Esophagus muscularis mucosa (tissue), 4 donors: ENCODE measurements around the gene TMEM100. TPM values are rescaled to one million over a fixed set of nuclear protein-coding genes. Genes with fewer than 3 reads are reported as not detected.

Experiments
- DNase-seq: peaks from one replicate; pipeline ENCODE4 v3.0.0-alpha.2; 2017; ENCODE audit errors: extremely low spot score
- H3K27ac ChIP-seq, 4 donors: fragments of 200-600 bp; sonication (generic); replicated peaks in 1 of 4; 1 replicate in 3 of 4; 2 replicates in 1 of 4; pipeline ENCODE4 v1.5.1; 2016 to 2019; ENCODE audit warnings: mild to moderate bottlenecking in 1 of 4
- H3K27me3 ChIP-seq, 4 donors: fragments of 200-600 bp; sonication (generic); one replicate each; pipeline versions ENCODE4 v1.5.1 to v1.6.0; 2016 to 2019
- H3K36me3 ChIP-seq, 4 donors: fragments of 200-600 bp; sonication (generic); one replicate each; pipeline ENCODE4 v1.5.1; 2016 to 2019
- H3K4me1 ChIP-seq, 4 donors: fragments of 200-600 bp; sonication (generic); one replicate each; pipeline ENCODE4 v1.5.1; 2016 to 2019
- H3K4me3 ChIP-seq, 4 donors: fragments of 200-600 bp; sonication (generic); 1 replicate in 2 of 4; 2 replicates in 2 of 4; pipeline ENCODE4 v1.5.1; 2016 to 2019; ENCODE audit warnings: mild to moderate bottlenecking in 4 of 4, moderate library complexity in 1 of 4
- H3K9me3 ChIP-seq, 4 donors: fragments of 200-600 bp; sonication (generic); 1 replicate in 3 of 4; 2 replicates in 1 of 4; pipeline ENCODE4 v1.5.1; 2016 to 2019
- EP300 ChIP-seq: sonication (generic); formaldehyde crosslinking; IDR thresholded peaks from one replicate; pipeline ENCODE4 v1.6.1; 2017; ENCODE audit warnings: antibody characterized with exemption
- POLR2A ChIP-seq: fragments of 450-650 bp; IDR thresholded peaks from one replicate; pipeline ENCODE4 v1.6.1; 2017; ENCODE audit warnings: antibody characterized with exemption, moderate library complexity, mild to moderate bottlenecking, low read depth
- POLR2AphosphoS5 ChIP-seq, 2 donors: sonication (generic); formaldehyde crosslinking; IDR thresholded peaks; one replicate each; pipeline ENCODE4 v1.6.1; 2017; ENCODE audit warnings: antibody characterized with exemption in 2 of 2
- WGBS: methylation state at CpG from one replicate; pipeline ENCODE4 v1.1.5; 2018; 5-methylcytosine and 5-hydroxymethylcytosine counted together
- intact Hi-C: fragments of 100-400 bp; cut with DNase I; formaldehyde crosslinking; loops from one replicate; pipeline ENCODE4 v1.15.1; 2023
- total RNA-seq, 4 donors: library from RNA; depleted of rRNA; stranded (reverse); fragments of >200 nt; gene quantifications; one replicate each; pipeline versions ENCODE4 v1.1.0 to v1.2.1, GENCODE V29; 2016
- TF ChIP-seq, protein P1 (sequence below), 3 experiments: fragments of 200-600 bp in 2 of 3; fragments of 450-650 bp in 1 of 3; sonication (generic) in 2 of 3; IDR thresholded peaks; one replicate each; pipeline ENCODE4 v1.5.1; 2017 to 2019; ENCODE audit warnings: antibody characterized with exemption in 3 of 3, mild to moderate bottlenecking in 2 of 3, moderate library complexity in 1 of 3

Gene TMEM100, protein sequence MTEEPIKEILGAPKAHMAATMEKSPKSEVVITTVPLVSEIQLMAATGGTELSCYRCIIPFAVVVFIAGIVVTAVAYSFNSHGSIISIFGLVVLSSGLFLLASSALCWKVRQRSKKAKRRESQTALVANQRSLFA
- total RNA-seq = 1 to 10 TPM; 4.2 to 9.6 (median 9.5) TPM

DNA sequence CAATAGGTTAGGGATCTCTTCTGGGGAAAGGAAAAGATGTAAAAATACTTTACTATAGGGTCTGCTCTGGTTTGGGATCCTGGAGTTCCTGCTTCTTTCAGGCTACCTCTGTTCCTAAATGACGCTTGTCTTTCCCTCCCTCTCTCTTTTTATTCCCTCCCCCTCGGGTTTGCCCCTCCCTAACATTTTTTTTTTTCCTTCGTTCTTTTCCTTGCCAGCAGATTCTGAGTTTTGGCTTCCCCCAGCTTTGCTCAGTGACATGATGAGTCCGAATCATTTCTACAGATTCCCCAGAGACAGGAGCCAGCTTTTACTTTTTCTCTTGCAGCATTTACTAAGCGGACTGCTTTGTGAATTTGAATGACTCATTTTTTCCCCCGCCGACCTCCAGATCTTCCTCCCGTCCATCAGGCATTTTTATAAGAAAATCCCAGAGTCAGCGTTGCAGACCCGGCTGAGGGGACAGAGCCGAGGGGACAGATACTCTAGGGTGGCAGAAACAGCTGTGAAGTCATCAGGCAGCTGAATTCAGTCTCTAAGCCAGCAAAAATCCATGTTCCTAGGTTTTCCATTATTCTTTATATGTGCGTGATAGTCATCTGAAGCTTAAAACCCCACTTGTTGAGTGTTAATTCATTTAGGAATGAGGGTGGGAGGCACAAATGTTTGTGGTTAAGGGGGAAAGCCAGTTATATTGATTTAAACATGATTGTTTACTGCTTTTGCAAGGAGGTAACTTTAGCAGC is at the start of gene TMEM100:
Gene TMEM100 (minus strand): TSS at position 123 of the 746 bp plus-strand sequence. CDS start 1,794 bp downstream, outside the sequence.
- H3K4me1 ChIP-seq = peaks cover 11 to 57% (median 48%) of the 10 kb centered on the region in 4 donors
- no peaks in the 10 kb centered on the region for H3K27me3 ChIP-seq
- WGBS = 16% methylated on average over 12 of the region's 12 CpGs
- H3K36me3 ChIP-seq = peaks cover 0 to 10% (median 0%) of the 10 kb centered on the region in 4 donors
- H3K27ac ChIP-seq = peak within 1 kb of the TSS; percentile 67 to 75 (median 74)
- peak within 1 kb of the TSS; percentile 45 to 56 (median 48) for H3K4me3 ChIP-seq
- no peaks in the 10 kb centered on the region for H3K9me3 ChIP-seq
- TF ChIP-seq EP300 (no peak), POLR2AphosphoS5 (IDR thresholded peaks at IDR 0.05) (peak in 1 of 2 donors; percentile 71)
- intact Hi-C loops = no loop called here
- DNase-seq = no peak

DNA sequence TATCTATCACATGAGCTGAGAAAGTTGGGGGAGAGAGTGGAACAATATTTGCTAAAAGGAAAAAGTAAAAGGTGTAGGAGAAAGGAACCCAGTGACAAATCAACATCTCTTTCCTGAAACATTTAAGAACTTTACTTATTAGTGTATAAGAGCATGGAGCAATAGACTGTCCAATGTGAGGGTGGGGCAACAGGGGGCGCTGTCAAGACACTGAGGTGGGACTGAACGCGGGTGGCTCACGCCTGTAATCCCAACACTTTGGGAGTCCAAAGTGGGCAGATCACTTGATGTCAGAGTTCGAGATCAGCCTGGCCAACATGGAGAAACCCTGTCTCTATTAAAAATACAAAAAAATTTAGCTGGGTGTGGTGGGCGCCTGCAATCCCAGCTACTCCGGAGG is 49.4 kb upstream of the TMEM100 start:
- Histone ChIP-seq H3K4me3 (no peak overlapping the region), H3K27me3 (no peaks in the 10 kb centered on the region), H3K27ac (no peak overlapping the region), H3K9me3 (no peaks in the 10 kb centered on the region), H3K36me3 (peaks cover 45 to 90% (median 77%) of the 10 kb centered on the region in 4 donors), H3K4me1 (peaks cover 0 to 22% (median 17%) of the 10 kb centered on the region in 4 donors)
- intact Hi-C loops = loop anchor here (5.0 kb wide), 1 partner anchor 55 kb away; no protein-coding TSS in a partner anchor
- no peak for DNase-seq
- no peak for TF ChIP-seq POLR2AphosphoS5 (IDR thresholded peaks at IDR 0.05)
- no peak for TF ChIP-seq POLR2A
- no peak for TF ChIP-seq EP300
- TF ChIP-seq, protein P1, sequence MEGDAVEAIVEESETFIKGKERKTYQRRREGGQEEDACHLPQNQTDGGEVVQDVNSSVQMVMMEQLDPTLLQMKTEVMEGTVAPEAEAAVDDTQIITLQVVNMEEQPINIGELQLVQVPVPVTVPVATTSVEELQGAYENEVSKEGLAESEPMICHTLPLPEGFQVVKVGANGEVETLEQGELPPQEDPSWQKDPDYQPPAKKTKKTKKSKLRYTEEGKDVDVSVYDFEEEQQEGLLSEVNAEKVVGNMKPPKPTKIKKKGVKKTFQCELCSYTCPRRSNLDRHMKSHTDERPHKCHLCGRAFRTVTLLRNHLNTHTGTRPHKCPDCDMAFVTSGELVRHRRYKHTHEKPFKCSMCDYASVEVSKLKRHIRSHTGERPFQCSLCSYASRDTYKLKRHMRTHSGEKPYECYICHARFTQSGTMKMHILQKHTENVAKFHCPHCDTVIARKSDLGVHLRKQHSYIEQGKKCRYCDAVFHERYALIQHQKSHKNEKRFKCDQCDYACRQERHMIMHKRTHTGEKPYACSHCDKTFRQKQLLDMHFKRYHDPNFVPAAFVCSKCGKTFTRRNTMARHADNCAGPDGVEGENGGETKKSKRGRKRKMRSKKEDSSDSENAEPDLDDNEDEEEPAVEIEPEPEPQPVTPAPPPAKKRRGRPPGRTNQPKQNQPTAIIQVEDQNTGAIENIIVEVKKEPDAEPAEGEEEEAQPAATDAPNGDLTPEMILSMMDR (IDR thresholded peaks at IDR 0.05) = no peak
- 96% methylated on average over 7 of the region's 7 CpGs for WGBS

DNA sequence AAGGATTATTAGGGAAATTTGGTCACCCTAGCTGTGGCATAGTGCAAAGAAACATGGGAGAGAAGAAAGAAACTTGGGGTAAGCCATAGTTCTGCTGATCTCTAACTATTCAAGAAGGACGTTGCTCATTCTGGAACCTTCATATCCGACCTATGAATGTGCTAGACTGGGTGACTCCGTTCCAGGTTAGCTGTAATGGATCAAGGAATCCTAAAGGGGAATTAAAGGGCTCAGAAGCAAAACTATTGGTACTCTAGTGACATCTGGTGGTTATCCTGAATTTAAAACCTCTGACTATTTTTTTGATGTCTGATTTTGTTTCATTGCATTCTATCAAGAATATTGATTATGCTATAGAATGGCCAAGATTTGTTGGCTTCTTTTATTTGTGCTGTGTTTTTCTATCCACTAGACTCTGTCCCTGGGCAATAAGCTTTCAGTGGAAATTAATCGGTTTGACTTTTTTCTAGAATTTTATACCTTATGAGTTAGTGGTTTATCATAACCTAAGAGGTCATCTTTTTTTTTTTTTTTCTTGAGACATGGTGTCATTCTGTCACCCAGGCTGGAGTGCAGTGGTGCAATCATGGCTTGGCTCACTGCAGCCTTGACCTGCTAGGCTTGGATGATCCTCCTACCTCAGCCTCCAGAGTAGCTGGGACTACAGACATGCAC is 47.7 kb upstream of the TMEM100 start:
- Histone ChIP-seq H3K36me3 (peaks cover 30 to 72% (median 61%) of the 10 kb centered on the region in 4 donors), H3K4me1 (peaks cover 0 to 22% (median 17%) of the 10 kb centered on the region in 4 donors)
- no peak for TF ChIP-seq EP300
- TF ChIP-seq, protein P1 (IDR thresholded peaks at IDR 0.05) = peak; percentile 59 to 70 (median 62)

DNA sequence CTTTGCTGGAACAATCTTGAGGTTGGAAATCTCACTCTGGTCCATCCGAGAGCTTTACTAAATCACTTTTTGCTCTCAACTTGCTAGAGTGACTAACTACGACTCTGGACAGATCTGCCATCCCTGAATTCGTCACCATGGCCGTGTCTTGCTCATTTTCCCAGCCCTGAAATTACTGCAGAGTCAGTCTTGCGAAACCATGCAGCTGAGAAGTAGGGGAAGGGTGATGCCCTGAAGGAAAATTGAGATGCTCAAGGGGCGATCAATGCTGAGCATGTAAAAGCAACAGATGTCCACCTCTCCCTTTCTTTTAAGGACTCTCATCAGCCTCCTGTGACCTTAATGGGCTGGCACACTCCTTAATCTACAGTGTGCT is 46.9 kb upstream of the TMEM100 start:
- TF ChIP-seq, protein P1 (IDR thresholded peaks at IDR 0.05) = no peak
- TF ChIP-seq POLR2AphosphoS5 (IDR thresholded peaks at IDR 0.05) (no peak), EP300 (no peak)
- Histone ChIP-seq H3K4me1 (peaks cover 0 to 22% (median 20%) of the 10 kb centered on the region in 4 donors), H3K27me3 (no peaks in the 10 kb centered on the region), H3K27ac (peak overlapping the region; percentile 22 to 66 (median 36)), H3K36me3 (peaks cover 23 to 65% (median 54%) of the 10 kb centered on the region in 4 donors), H3K9me3 (no peaks in the 10 kb centered on the region), H3K4me3 (no peak overlapping the region)
- intact Hi-C loops = no loop called here
- DNase-seq = no peak
- 79% methylated on average over 6 of the region's 6 CpGs for WGBS

More for the DNA sequence above, 47.7 kb upstream of the TMEM100 start:
- Histone ChIP-seq H3K9me3 (no peaks in the 10 kb centered on the region), H3K27ac (peak overlapping the region in 2 of 4 donors; percentile 44 to 66), H3K27me3 (no peaks in the 10 kb centered on the region), H3K4me3 (no peak overlapping the region)
- WGBS = 43% methylated on average over 4 of the region's 4 CpGs
- intact Hi-C loops = loop anchor here (2.0 to 5.0 kb wide), 2 partner anchors 53 to 244 kb away; no protein-coding TSS in a partner anchor
- DNase-seq = no peak
